GM23338 (cell line): ENCODE measurements around the gene ZBTB48. TPM values are rescaled to one million over a fixed set of nuclear protein-coding genes. Genes with fewer than 3 reads are reported as not detected.

ENCODE experiments used
- ATAC-seq: fragments of 200-7000 bp; cut with Tn5 transposase; 3 replicates; pipeline ENCODE4 v1.9.1; 2020
- DNase-seq: peaks from one replicate; pipeline ENCODE4 v3.0.0-alpha.2; 2015; ENCODE audit warnings: low spot score
- H2AFZ ChIP-seq: fragments of 200-600 bp; sonication (generic); 2 replicates; pipeline ENCODE4 v1.8.0; 2016; ENCODE audit warnings: antibody characterized with exemption, mild to moderate bottlenecking, moderate library complexity
- H3F3A ChIP-seq: fragments of 200-600 bp; sonication (generic); replicated peaks from 2 replicates; pipeline ENCODE4 v1.8.0; 2017; ENCODE audit warnings: antibody characterized with exemption, mixed run types, low read depth
- H3K27ac ChIP-seq: fragments of 200-600 bp; sonication (generic); 2 replicates; pipeline ENCODE4 v1.6.1; 2016; ENCODE audit warnings: low read depth
- H3K27me3 ChIP-seq: fragments of 200-600 bp; sonication (generic); 2 replicates; pipeline ENCODE4 v1.8.0; 2016; ENCODE audit warnings: mild to moderate bottlenecking, mixed run types, moderate library complexity; ENCODE audit not compliant: insufficient read depth
- H3K36me3 ChIP-seq: fragments of 200-600 bp; sonication (generic); 2 replicates; pipeline ENCODE4 v1.8.0; 2016; ENCODE audit warnings: mild to moderate bottlenecking; ENCODE audit not compliant: insufficient read depth
- H3K4me1 ChIP-seq: fragments of 200-600 bp; sonication (generic); 2 replicates; pipeline ENCODE4 v1.8.0; 2016; ENCODE audit warnings: mild to moderate bottlenecking, moderate library complexity; ENCODE audit not compliant: insufficient read depth
- H3K4me2 ChIP-seq: fragments of 200-600 bp; sonication (generic); 2 replicates; pipeline ENCODE4 v1.7.1; 2017; ENCODE audit warnings: mixed run types
- H3K4me3 ChIP-seq: fragments of 200-600 bp; sonication (generic); 2 replicates; pipeline ENCODE4 v1.6.1; 2016; ENCODE audit warnings: mixed run types
- H3K79me2 ChIP-seq: fragments of 200-600 bp; sonication (generic); replicated peaks from 2 replicates; pipeline ENCODE4 v1.8.0; 2017; ENCODE audit warnings: mild to moderate bottlenecking; ENCODE audit not compliant: insufficient read depth
- H3K9me2 ChIP-seq: fragments of 200-600 bp; sonication (generic); 2 replicates; pipeline ENCODE4 v1.8.0; 2017; ENCODE audit not compliant: insufficient read depth
- H4K20me1 ChIP-seq: fragments of 200-600 bp; sonication (generic); replicated peaks from 2 replicates; pipeline ENCODE4 v1.8.0; 2017; ENCODE audit warnings: mild to moderate bottlenecking; ENCODE audit not compliant: insufficient read depth
- H3K27ac Mint-ChIP-seq: 2 replicates; pipeline ENCODE4 v1.8.0; 2020; ENCODE audit warnings: inconsistent platforms, mild to moderate bottlenecking, moderate library complexity, mixed read lengths
- H3K27me3 Mint-ChIP-seq: 3 replicates; pipeline ENCODE4 v1.8.0; 2022; ENCODE audit warnings: low read depth, mild to moderate bottlenecking, moderate library complexity, mixed read lengths, inconsistent platforms; ENCODE audit not compliant: insufficient read depth, poor library complexity
- H3K36me3 Mint-ChIP-seq: 3 replicates; pipeline ENCODE4 v1.8.0; 2021; ENCODE audit warnings: low read depth, mild to moderate bottlenecking, inconsistent platforms, moderate library complexity, mixed read lengths
- H3K4me1 Mint-ChIP-seq: 3 replicates; pipeline ENCODE4 v1.8.0; 2020; ENCODE audit warnings: mild to moderate bottlenecking, inconsistent platforms, mixed read lengths
- H3K4me3 Mint-ChIP-seq: 3 replicates; pipeline ENCODE4 v1.8.0; 2021; ENCODE audit warnings: moderate library complexity, mild to moderate bottlenecking, inconsistent platforms, mixed read lengths
- H3K9me3 Mint-ChIP-seq: 3 replicates; pipeline ENCODE4 v1.8.0; 2020; ENCODE audit warnings: moderate library complexity, mild to moderate bottlenecking, inconsistent platforms, mixed read lengths
- CTCF ChIP-seq, 2 experiments: fragments of 200-600 bp in 1 of 2; sonication (generic) in 1 of 2; conservative IDR thresholded peaks; 2 replicates each; pipeline versions ENCODE4 v1.5.1 to v1.6.1; 2016 to 2017; ENCODE audit warnings: antibody characterized with exemption in 2 of 2, low read depth in 2 of 2, mild to moderate bottlenecking in 2 of 2, moderate library complexity in 1 of 2
- EZH2 ChIP-seq: fragments of 200-600 bp; sonication (generic); IDR thresholded peaks from one replicate; pipeline ENCODE4 v1.8.0; 2017; ENCODE audit warnings: antibody characterized with exemption, mild to moderate bottlenecking, low read depth; ENCODE audit not compliant: unreplicated experiment
- EZH2phosphoT487 ChIP-seq: fragments of 200-600 bp; sonication (generic); IDR thresholded peaks from one replicate; pipeline ENCODE4 v1.8.1; 2018; ENCODE audit warnings: antibody characterized with exemption; ENCODE audit not compliant: unreplicated experiment
- JUNB ChIP-seq: IDR thresholded peaks from one replicate; pipeline ENCODE4 v1.6.1; 2016; ENCODE audit warnings: antibody characterized with exemption; ENCODE audit not compliant: unreplicated experiment
- NANOG ChIP-seq: IDR thresholded peaks from 2 replicates; pipeline ENCODE4 v1.6.1; 2016; ENCODE audit warnings: antibody characterized with exemption, borderline replicate concordance
- POLR2AphosphoS5 ChIP-seq: IDR thresholded peaks from 2 replicates; pipeline ENCODE4 v1.6.1; 2016; ENCODE audit warnings: antibody characterized with exemption, low read depth
- REST ChIP-seq: IDR thresholded peaks from one replicate; pipeline ENCODE4 v1.6.1; 2018; ENCODE audit warnings: antibody characterized with exemption; ENCODE audit not compliant: unreplicated experiment
- STAT1 ChIP-seq: IDR thresholded peaks from one replicate; pipeline ENCODE4 v1.6.1; 2016; ENCODE audit warnings: antibody characterized with exemption; ENCODE audit not compliant: unreplicated experiment
- ZNF114 ChIP-seq: fragments of 250-450 bp; sonication (Bioruptor Pico); IDR thresholded peaks from 2 replicates; pipeline ENCODE4 v1.5.0; 2020; ENCODE audit warnings: mild to moderate bottlenecking, moderate library complexity
- ZNF331 ChIP-seq: fragments of 250-450 bp; sonication (Bioruptor Pico); IDR thresholded peaks from 2 replicates; pipeline ENCODE4 v1.5.0; 2020; ENCODE audit warnings: low read depth, mild to moderate bottlenecking, moderate library complexity
- polyA plus RNA-seq: library from polyadenylated mRNA; unstranded; fragments of >200 nt; fragmentation: Nextera tagmentation; extraction: Ambion mirVana; gene quantifications from 2 replicates; pipeline ENCODE4 v1.2.1, GENCODE V29; 2016
- total RNA-seq: library from RNA; depleted of rRNA; stranded (reverse); fragments of >200 nt; shearing (Covaris generic); gene quantifications from 2 replicates; pipeline ENCODE4 v1.2.3, GENCODE V29; 2014
- TF ChIP-seq, protein P1 (sequence below): fragments of 250-450 bp; sonication (Bioruptor Pico); IDR thresholded peaks from 2 replicates; pipeline ENCODE4 v1.5.0; 2020; ENCODE audit warnings: mild to moderate bottlenecking, moderate library complexity
- TF ChIP-seq, protein P2 (sequence below): IDR thresholded peaks from 2 replicates; pipeline ENCODE4 v1.6.1; 2016; ENCODE audit warnings: antibody characterized with exemption

ZBTB48 gene
- total and polyA plus RNA-seq, 2 experiments from 2014 or later, result 17.3 to 25.5 TPM

DNA sequence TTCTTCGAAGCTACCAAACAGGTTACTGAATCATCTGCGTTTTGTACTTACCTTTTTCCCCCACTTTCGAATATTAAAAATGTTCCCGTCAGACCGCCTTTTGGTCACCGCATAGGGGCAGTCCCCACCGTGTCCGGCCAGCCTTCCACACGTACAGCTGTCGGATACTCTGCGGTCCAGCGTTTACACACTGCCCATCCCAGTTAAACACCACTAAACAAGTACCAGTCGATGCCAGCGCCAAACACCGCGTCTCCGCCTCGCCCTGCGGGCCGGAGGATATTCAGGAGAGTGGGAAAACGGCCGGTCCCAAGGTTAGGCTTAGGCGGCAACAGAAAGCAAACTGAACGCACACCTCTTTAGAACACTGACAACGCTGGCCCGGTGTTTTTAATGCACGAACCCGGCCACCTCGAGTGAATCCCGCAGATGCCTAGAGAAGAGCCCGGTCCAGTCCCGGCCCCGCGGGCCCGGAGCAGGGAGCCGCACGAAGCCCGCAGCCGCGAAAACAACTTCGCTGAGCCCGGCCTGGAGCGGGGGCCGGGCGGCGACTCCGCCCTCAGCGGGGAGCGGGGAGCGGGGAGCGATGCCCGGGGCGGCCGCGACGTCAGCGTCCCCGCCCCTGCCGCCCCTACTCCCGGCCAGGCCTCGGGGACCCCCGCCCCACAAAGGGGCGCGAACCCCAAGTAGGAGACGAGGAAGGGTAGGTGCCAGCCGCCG lies 33.0 kb downstream of the ZBTB48 start:
- TF ChIP-seq JUNB (no peak), REST (no peak), NANOG (no peak), ZNF331 (CRISPR knock-in tag) (no peak), EZH2 (no peak), STAT1 (no peak), POLR2AphosphoS5 (no peak), EZH2phosphoT487 (no peak), CTCF (conservative IDR thresholded peaks at IDR 0.05; ENCODE audit: low read depth in 2 of 2) (no peak), ZNF114 (CRISPR knock-in tag) (no peak)
- TF ChIP-seq, protein P1, sequence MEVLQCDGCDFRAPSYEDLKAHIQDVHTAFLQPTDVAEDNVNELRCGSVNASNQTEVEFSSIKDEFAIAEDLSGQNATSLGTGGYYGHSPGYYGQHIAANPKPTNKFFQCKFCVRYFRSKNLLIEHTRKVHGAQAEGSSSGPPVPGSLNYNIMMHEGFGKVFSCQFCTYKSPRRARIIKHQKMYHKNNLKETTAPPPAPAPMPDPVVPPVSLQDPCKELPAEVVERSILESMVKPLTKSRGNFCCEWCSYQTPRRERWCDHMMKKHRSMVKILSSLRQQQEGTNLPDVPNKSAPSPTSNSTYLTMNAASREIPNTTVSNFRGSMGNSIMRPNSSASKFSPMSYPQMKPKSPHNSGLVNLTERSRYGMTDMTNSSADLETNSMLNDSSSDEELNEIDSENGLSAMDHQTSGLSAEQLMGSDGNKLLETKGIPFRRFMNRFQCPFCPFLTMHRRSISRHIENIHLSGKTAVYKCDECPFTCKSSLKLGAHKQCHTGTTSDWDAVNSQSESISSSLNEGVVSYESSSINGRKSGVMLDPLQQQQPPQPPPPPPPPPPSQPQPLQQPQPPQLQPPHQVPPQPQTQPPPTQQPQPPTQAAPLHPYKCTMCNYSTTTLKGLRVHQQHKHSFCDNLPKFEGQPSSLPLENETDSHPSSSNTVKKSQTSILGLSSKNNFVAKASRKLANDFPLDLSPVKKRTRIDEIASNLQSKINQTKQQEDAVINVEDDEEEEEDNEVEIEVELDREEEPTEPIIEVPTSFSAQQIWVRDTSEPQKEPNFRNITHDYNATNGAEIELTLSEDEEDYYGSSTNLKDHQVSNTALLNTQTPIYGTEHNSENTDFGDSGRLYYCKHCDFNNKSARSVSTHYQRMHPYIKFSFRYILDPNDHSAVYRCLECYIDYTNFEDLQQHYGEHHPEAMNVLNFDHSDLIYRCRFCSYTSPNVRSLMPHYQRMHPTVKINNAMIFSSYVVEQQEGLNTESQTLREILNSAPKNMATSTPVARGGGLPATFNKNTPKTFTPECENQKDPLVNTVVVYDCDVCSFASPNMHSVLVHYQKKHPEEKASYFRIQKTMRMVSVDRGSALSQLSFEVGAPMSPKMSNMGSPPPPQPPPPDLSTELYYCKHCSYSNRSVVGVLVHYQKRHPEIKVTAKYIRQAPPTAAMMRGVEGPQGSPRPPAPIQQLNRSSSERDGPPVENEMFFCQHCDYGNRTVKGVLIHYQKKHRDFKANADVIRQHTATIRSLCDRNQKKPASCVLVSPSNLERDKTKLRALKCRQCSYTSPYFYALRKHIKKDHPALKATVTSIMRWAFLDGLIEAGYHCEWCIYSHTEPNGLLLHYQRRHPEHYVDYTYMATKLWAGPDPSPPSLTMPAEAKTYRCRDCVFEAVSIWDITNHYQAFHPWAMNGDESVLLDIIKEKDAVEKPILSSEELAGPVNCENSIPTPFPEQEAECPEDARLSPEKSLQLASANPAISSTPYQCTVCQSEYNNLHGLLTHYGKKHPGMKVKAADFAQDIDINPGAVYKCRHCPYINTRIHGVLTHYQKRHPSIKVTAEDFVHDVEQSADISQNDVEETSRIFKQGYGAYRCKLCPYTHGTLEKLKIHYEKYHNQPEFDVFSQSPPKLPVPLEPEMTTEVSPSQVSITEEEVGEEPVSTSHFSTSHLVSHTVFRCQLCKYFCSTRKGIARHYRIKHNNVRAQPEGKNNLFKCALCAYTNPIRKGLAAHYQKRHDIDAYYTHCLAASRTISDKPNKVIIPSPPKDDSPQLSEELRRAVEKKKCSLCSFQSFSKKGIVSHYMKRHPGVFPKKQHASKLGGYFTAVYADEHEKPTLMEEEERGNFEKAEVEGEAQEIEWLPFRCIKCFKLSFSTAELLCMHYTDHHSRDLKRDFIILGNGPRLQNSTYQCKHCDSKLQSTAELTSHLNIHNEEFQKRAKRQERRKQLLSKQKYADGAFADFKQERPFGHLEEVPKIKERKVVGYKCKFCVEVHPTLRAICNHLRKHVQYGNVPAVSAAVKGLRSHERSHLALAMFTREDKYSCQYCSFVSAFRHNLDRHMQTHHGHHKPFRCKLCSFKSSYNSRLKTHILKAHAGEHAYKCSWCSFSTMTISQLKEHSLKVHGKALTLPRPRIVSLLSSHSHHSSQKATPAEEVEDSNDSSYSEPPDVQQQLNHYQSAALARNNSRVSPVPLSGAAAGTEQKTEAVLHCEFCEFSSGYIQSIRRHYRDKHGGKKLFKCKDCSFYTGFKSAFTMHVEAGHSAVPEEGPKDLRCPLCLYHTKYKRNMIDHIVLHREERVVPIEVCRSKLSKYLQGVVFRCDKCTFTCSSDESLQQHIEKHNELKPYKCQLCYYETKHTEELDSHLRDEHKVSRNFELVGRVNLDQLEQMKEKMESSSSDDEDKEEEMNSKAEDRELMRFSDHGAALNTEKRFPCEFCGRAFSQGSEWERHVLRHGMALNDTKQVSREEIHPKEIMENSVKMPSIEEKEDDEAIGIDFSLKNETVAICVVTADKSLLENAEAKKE (CRISPR knock-in tag), result no peak
- TF ChIP-seq, protein P2, sequence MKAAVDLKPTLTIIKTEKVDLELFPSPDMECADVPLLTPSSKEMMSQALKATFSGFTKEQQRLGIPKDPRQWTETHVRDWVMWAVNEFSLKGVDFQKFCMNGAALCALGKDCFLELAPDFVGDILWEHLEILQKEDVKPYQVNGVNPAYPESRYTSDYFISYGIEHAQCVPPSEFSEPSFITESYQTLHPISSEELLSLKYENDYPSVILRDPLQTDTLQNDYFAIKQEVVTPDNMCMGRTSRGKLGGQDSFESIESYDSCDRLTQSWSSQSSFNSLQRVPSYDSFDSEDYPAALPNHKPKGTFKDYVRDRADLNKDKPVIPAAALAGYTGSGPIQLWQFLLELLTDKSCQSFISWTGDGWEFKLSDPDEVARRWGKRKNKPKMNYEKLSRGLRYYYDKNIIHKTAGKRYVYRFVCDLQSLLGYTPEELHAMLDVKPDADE, result no peak
- H3K4me2 ChIP-seq, result peak overlapping the region; percentile 98
- H3F3A ChIP-seq, result peaks cover 23% of the 10 kb centered on the region
- peak overlapping the region; percentile 88; the same call in 1 of the 2 replicates for H3K27ac ChIP-seq
- peak overlapping the region; percentile 84 for H3K4me3 Mint-ChIP-seq
- H3K27me3 Mint-ChIP-seq, result peaks cover 30% of the 10 kb centered on the region
- H3K9me2 ChIP-seq, result peaks cover 3% of the 10 kb centered on the region; the same call in 1 of the 2 replicates
- H3K36me3 ChIP-seq, result no peaks in the 10 kb centered on the region
- peaks cover 18% of the 10 kb centered on the region for H3K36me3 Mint-ChIP-seq
- peaks cover 14% of the 10 kb centered on the region for H3K27me3 ChIP-seq
- peak; percentile 71 for DNase-seq
- peak overlapping the region; percentile 96 for H3K4me3 ChIP-seq
- H3K79me2 ChIP-seq, result peaks cover 31% of the 10 kb centered on the region
- H2AFZ ChIP-seq, result peak overlapping the region; percentile 94
- peak overlapping the region; percentile 65 for H3K27ac Mint-ChIP-seq
- peaks cover 11% of the 10 kb centered on the region for H3K4me1 ChIP-seq
- H3K9me3 Mint-ChIP-seq, result peaks cover 3% of the 10 kb centered on the region; the same call in 1 of the 3 replicates
- ATAC-seq, result peak; percentile 37
- H3K4me1 Mint-ChIP-seq, result peaks cover 20% of the 10 kb centered on the region
- H4K20me1 ChIP-seq, result peaks cover 23% of the 10 kb centered on the region
